GM12872 (cell line): ENCODE data around the gene TMC4.

Experiments used
- CTCF ChIP-seq: IDR thresholded peaks from 3 replicates; pipeline ENCODE4 v1.5.1; 2011; ENCODE audit warnings: low read depth, mild to moderate bottlenecking, low read length, moderate library complexity; ENCODE audit not compliant: insufficient read depth

The TMC4 gene

GRCh38 chr19:54186351-54186750, 13.4 kb upstream of the TMC4 start:
- no peak for TF ChIP-seq CTCF

GRCh38 chr19:54183431-54183830, 10.5 kb upstream of the TMC4 start:
- TF ChIP-seq CTCF, result no peak

GRCh38 chr19:54180691-54181091, 7.7 kb upstream of the TMC4 start:
- no peak for TF ChIP-seq CTCF

- no peak; the same call in 2 of the 3 replicates for TF ChIP-seq CTCF
These were observed 7.0 kb upstream of the TMC4 start for GRCh38 chr19:54179921-54180461.

- no peak for TF ChIP-seq CTCF
These were observed 6.4 kb upstream of the TMC4 start for GRCh38 chr19:54179262-54179852.

- no peak for TF ChIP-seq CTCF
These were observed 5.8 kb upstream of the TMC4 start for GRCh38 chr19:54178581-54179261.

- TF ChIP-seq CTCF, result no peak
These were observed 1.2 kb upstream of the TMC4 start for GRCh38 chr19:54173951-54174834.
